Tibial nerve (tissue), 4 donors: ENCODE results near the gene SLC25A39. TPM values are rescaled to one million over a fixed set of nuclear protein-coding genes. Genes with fewer than 3 reads are reported as not detected.

Experiments
- DNase-seq, 2 donors: peaks; one replicate each; pipeline ENCODE4 v3.0.0-alpha.2; 2019; ENCODE audit warnings: low spot score in 2 of 2
- H3K27ac ChIP-seq, 4 donors: fragments of 200-600 bp; sonication (generic) in 3 of 4; one replicate each; pipeline ENCODE4 v1.5.1; 2017 to 2019; ENCODE audit warnings: mild to moderate bottlenecking in 1 of 4
- H3K27me3 ChIP-seq, 2 donors: fragments of 200-600 bp; sonication (generic) in 1 of 2; one replicate each; pipeline versions ENCODE4 v1.5.1 to v1.6.0; 2017 to 2019
- H3K36me3 ChIP-seq, 3 donors: fragments of 200-600 bp; sonication (generic); one replicate each; pipeline ENCODE4 v1.5.1; 2018 to 2019
- H3K4me1 ChIP-seq, 4 donors: fragments of 200-600 bp; sonication (generic) in 3 of 4; one replicate each; pipeline ENCODE4 v1.5.1; 2017 to 2019
- H3K4me3 ChIP-seq, 4 donors: fragments of 200-600 bp; sonication (generic) in 3 of 4; one replicate each; pipeline ENCODE4 v1.5.1; 2017 to 2019; ENCODE audit warnings: mild to moderate bottlenecking in 1 of 4, moderate library complexity in 1 of 4
- H3K9me3 ChIP-seq, 4 donors: fragments of 200-600 bp; sonication (generic) in 3 of 4; one replicate each; pipeline ENCODE4 v1.5.1; 2017 to 2019
- CTCF ChIP-seq, 5 experiments: fragments of 200-600 bp in 3 of 5; fragments of 450-650 bp in 2 of 5; sonication (generic) in 3 of 5; IDR thresholded peaks; one replicate each; pipeline ENCODE4 v1.5.1; 2016 to 2019; ENCODE audit warnings: antibody characterized with exemption in 5 of 5, mild to moderate bottlenecking in 3 of 5, moderate library complexity in 2 of 5
- EP300 ChIP-seq, 2 donors: sonication (generic); formaldehyde crosslinking; IDR thresholded peaks; one replicate each; pipeline ENCODE4 v1.6.1; 2017; ENCODE audit warnings: antibody characterized with exemption in 2 of 2, mild to moderate bottlenecking in 1 of 2
- POLR2A ChIP-seq, 2 donors: fragments of 450-650 bp; IDR thresholded peaks; one replicate each; pipeline ENCODE4 v1.6.1; 2017; ENCODE audit warnings: antibody characterized with exemption in 2 of 2, mild to moderate bottlenecking in 2 of 2, moderate library complexity in 2 of 2
- WGBS, 2 donors: methylation state at CpG; one replicate each; pipeline ENCODE4 v1.1.5; 2018; 5-methylcytosine and 5-hydroxymethylcytosine counted together
- small RNA-seq: library from RNA; depleted of rRNA; stranded (forward); fragments of <200 nt; gene quantifications from one replicate; pipeline ENCODE3, GENCODE V24; 2016
- total RNA-seq, 4 donors: library from RNA; depleted of rRNA; stranded (reverse); fragments of >200 nt; gene quantifications; one replicate each; pipeline ENCODE4 v1.1.0, GENCODE V29; 2016

Gene SLC25A39
- total RNA-seq, 4 donors from 2014 or later, result 51.3 to 99.0 (median 70.9) TPM

- Histone ChIP-seq H3K9me3 (no peaks in the 10 kb centered on the region), H3K36me3 (no peaks in the 10 kb centered on the region), H3K27me3 (no peaks in the 10 kb centered on the region), H3K4me3 (no peak overlapping the region), H3K27ac (peak overlapping the region in 2 of 4 donors; percentile 70 to 74), H3K4me1 (peaks cover 0 to 22% (median 10%) of the 10 kb centered on the region in 4 donors)
- 78 to 81% methylated on average over 2 of the region's 2 CpGs for WGBS, 2 donors
- no peak for DNase-seq
- no peak for TF ChIP-seq POLR2A (IDR thresholded peaks at IDR 0.05)
- TF ChIP-seq CTCF (IDR thresholded peaks at IDR 0.05), result no peak
- TF ChIP-seq EP300 (IDR thresholded peaks at IDR 0.05), result no peak
Measured at GRCh38 chr17:44279346-44279665, 45.3 kb downstream of the SLC25A39 start.

DNA sequence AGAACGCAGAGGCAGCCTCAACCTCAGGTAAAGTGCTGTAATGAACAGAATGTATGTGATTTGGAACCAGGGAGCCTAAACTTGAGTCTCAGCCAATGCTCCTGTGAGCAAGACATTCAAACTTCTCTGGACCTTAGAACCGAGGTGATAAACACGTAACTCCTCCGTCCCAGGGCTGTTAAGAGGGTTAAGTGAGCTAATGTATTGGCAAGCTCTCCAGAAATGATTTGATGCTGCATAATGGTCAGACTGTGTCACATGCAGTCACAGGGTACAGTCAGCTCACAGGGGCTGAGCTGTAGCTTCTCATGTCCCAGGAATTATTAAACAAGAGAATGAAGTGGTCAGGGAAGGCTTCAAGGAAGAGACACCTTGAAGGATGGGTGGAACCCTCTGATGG is 46.6 kb downstream of the SLC25A39 start:
- H3K4me3 ChIP-seq, result no peak overlapping the region
- 75 to 84% methylated on average over 4 of the region's 4 CpGs for WGBS, 2 donors
- H3K27me3 ChIP-seq, result no peaks in the 10 kb centered on the region
- H3K4me1 ChIP-seq, result peaks cover 0 to 22% (median 10%) of the 10 kb centered on the region in 4 donors
- TF ChIP-seq POLR2A (IDR thresholded peaks at IDR 0.05), result no peak
- no peak for TF ChIP-seq CTCF (IDR thresholded peaks at IDR 0.05)
- no peak overlapping the region for H3K27ac ChIP-seq
- H3K9me3 ChIP-seq, result no peaks in the 10 kb centered on the region
- no peaks in the 10 kb centered on the region for H3K36me3 ChIP-seq
- DNase-seq, result no peak

DNA sequence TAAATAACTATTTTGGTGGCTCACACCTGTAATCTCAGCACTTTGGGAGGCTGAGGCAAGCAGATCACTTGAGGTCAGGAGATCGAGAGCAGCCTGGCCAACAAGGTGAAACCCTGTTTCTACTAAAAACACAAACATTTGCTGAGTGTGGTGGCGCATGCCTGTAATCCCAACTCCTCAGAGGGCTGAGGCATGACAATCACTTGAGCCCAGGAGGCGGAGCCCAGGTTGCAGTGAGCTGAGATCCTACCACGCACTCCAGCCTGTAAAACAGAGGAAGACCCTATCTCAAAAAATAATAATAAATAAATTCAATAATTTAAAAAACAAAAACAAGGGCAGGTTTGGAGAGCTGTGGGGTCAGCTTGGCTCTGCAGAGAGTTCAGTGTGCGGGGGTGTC is 51.0 kb downstream of the SLC25A39 start:
- WGBS, 2 donors, result 81 to 86% methylated on average over 5 of the region's 5 CpGs
- H3K36me3 ChIP-seq, result no peaks in the 10 kb centered on the region
- no peaks in the 10 kb centered on the region for H3K9me3 ChIP-seq
- H3K27me3 ChIP-seq, result no peaks in the 10 kb centered on the region
- TF ChIP-seq EP300 (IDR thresholded peaks at IDR 0.05), result no peak
- TF ChIP-seq CTCF (IDR thresholded peaks at IDR 0.05), result no peak
- no peak for TF ChIP-seq POLR2A (IDR thresholded peaks at IDR 0.05)
- H3K4me1 ChIP-seq, result peaks cover 0 to 2% (median 0%) of the 10 kb centered on the region in 4 donors
- DNase-seq, result no peak
- no peak overlapping the region for H3K27ac ChIP-seq
- H3K4me3 ChIP-seq, result no peak overlapping the region

- no peak for TF ChIP-seq CTCF (IDR thresholded peaks at IDR 0.05)
- TF ChIP-seq EP300 (IDR thresholded peaks at IDR 0.05), result no peak
- no peak for TF ChIP-seq POLR2A (IDR thresholded peaks at IDR 0.05)
- Histone ChIP-seq H3K4me3 (no peak overlapping the region), H3K36me3 (no peaks in the 10 kb centered on the region), H3K9me3 (no peaks in the 10 kb centered on the region), H3K27me3 (no peaks in the 10 kb centered on the region), H3K4me1 (no peaks in the 10 kb centered on the region), H3K27ac (no peak overlapping the region)
- no peak for DNase-seq
- WGBS, 2 donors, result 52 to 66% methylated on average over 4 to 6 of the region's 6 CpGs
Measured at GRCh38 chr17:44272954-44273353, 51.7 kb downstream of the SLC25A39 start.

DNA sequence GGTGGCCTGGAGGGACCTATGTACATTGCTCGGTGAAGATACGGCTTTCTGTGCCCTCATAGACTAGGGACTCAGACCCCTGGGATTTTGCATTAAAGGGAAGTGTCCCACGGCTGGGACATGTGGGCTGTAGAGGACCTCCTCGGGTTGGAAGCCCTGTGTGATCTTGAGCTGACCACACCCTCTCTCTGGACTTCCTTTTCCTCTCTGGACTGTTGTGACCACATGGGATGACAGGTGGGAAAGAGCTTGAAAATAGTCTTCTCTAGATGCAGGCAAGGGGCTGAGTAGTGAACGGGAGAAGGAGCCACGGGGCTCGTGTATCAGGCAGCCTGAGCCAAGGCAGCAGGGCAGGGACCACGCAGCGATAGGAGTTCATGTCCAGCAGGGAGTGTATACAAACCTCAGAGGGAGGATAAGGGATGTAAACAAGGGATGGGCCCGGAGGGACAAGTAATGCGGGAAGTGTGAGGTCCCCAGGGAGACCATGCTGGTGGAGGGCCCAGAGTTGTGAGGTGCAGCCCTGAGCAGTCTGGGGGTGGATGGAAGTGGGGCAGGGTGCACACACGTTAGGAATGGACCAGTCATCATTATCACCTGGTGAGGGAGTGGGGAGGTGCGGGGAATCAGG is 52.2 kb downstream of the SLC25A39 start:
- Histone ChIP-seq H3K36me3 (no peaks in the 10 kb centered on the region), H3K9me3 (no peaks in the 10 kb centered on the region), H3K27ac (no peak overlapping the region), H3K4me1 (no peaks in the 10 kb centered on the region), H3K27me3 (no peaks in the 10 kb centered on the region), H3K4me3 (no peak overlapping the region)
- no peak for TF ChIP-seq POLR2A (IDR thresholded peaks at IDR 0.05)
- no peak for TF ChIP-seq EP300 (IDR thresholded peaks at IDR 0.05)
- TF ChIP-seq CTCF (IDR thresholded peaks at IDR 0.05), result no peak
- DNase-seq, result no peak
- WGBS, 2 donors, result 52 to 53% methylated on average over 13 of the region's 13 CpGs

Small RNA genes lying within 50 kb of the gene (small RNA-seq; reads per million reads assigned to genes)
- gene RF00012 (not detected), gene RN7SL507P (not detected), gene RNU6-453P (not detected)

Other genes starting within 250 kb of the SLC25A39 start
- gene HDAC5, start 201.2 kb downstream of the SLC25A39 start, total RNA-seq, result 100 to 1,000 TPM in 3 of 4 donors, 10 to 100 TPM in 1; 99.8 to 201 (median 125) TPM
- gene HROB, start 182.9 kb downstream of the SLC25A39 start, total RNA-seq, result 1 to 10 TPM; 1.5 to 2.7 (median 2.1) TPM
- gene ASB16, start 154.1 kb downstream of the SLC25A39 start, total RNA-seq, result 1 to 10 TPM in 1 of 4 donors, not detected in 3; 2.7 TPM
- 10 to 100 TPM; 28.6 to 41.2 (median 35.6) TPM for gene TMUB2, start 137.9 kb downstream of the SLC25A39 start, total RNA-seq
- gene ATXN7L3, start 124.9 kb downstream of the SLC25A39 start, total RNA-seq, result 10 to 100 TPM; 40.9 to 60.4 (median 52.7) TPM
- gene UBTF, start 105.1 kb downstream of the SLC25A39 start, total RNA-seq, result 10 to 100 TPM; 65.7 to 71.9 (median 69.3) TPM
- gene SLC4A1, start 56.7 kb downstream of the SLC25A39 start, total RNA-seq, result under 1 TPM in 1 of 4 donors, not detected in 3; 0.21 TPM
- gene RUNDC3A, start 16.2 kb downstream of the SLC25A39 start, total RNA-seq, result not detected
- gene GRN, start 20.5 kb upstream of the SLC25A39 start, total RNA-seq, result 100 to 1,000 TPM; 159 to 223 (median 188) TPM
- 1 to 10 TPM; 1.0 to 8.1 (median 5.2) TPM for gene FAM171A2, start 39.0 kb upstream of the SLC25A39 start, total RNA-seq
- 1 to 10 TPM; 1.5 to 3.0 (median 2.8) TPM for gene ITGA2B, start 64.8 kb upstream of the SLC25A39 start, total RNA-seq
- gene GPATCH8, start 178.6 kb upstream of the SLC25A39 start, total RNA-seq, result 10 to 100 TPM; 55.1 to 71.2 (median 59.8) TPM
- gene FZD2, start 232.7 kb upstream of the SLC25A39 start, total RNA-seq, result 10 to 100 TPM in 3 of 4 donors, 1 to 10 TPM in 1; 6.3 to 27.8 (median 16.2) TPM